Suprapubic skin (tissue), 4 donors: Measurements from ENCODE around the gene VEGFC.

ENCODE experiments used
- POLR2A ChIP-seq, 2 donors: fragments of 450-650 bp; IDR thresholded peaks; one replicate each; pipeline ENCODE4 v1.6.1; 2017; ENCODE audit warnings: antibody characterized with exemption in 2 of 2, mild to moderate bottlenecking in 2 of 2, moderate library complexity in 2 of 2
- POLR2AphosphoS5 ChIP-seq, 3 donors: sonication (generic); formaldehyde crosslinking; IDR thresholded peaks; one replicate each; pipeline ENCODE4 v1.6.1; 2017; ENCODE audit warnings: antibody characterized with exemption in 3 of 3
- TF ChIP-seq, protein P1 (sequence below), 2 donors: fragments of 200-600 bp in 1 of 2; fragments of 450-650 bp in 1 of 2; sonication (generic) in 1 of 2; IDR thresholded peaks; one replicate each; pipeline ENCODE4 v1.5.1; 2016 to 2019; ENCODE audit warnings: antibody characterized with exemption in 2 of 2, mild to moderate bottlenecking in 1 of 2, moderate library complexity in 1 of 2

DNA sequence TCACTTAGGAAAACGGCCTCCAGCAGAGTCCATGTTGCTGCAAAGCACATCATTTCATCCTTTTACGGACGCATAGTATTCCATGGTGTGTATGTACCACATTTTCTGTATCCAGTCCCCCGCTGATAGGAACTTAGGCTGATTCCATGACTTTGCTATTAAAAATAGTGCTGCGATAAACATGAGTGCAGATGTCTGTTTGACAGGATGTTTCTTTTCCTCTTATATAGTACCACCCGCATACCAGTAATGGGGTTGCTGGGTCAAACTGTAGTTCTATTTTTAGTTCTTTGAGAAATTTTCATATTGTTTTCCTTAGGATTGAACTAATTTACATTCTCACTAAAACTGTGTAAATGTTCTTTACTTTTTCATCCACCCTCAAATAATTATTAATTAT, 50.5 kb downstream of the VEGFC start:
- TF ChIP-seq, protein P1, sequence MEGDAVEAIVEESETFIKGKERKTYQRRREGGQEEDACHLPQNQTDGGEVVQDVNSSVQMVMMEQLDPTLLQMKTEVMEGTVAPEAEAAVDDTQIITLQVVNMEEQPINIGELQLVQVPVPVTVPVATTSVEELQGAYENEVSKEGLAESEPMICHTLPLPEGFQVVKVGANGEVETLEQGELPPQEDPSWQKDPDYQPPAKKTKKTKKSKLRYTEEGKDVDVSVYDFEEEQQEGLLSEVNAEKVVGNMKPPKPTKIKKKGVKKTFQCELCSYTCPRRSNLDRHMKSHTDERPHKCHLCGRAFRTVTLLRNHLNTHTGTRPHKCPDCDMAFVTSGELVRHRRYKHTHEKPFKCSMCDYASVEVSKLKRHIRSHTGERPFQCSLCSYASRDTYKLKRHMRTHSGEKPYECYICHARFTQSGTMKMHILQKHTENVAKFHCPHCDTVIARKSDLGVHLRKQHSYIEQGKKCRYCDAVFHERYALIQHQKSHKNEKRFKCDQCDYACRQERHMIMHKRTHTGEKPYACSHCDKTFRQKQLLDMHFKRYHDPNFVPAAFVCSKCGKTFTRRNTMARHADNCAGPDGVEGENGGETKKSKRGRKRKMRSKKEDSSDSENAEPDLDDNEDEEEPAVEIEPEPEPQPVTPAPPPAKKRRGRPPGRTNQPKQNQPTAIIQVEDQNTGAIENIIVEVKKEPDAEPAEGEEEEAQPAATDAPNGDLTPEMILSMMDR (IDR thresholded peaks at IDR 0.05) = no peak
- no peak for TF ChIP-seq POLR2AphosphoS5 (IDR thresholded peaks at IDR 0.05)
- no peak for TF ChIP-seq POLR2A (IDR thresholded peaks at IDR 0.05)
